ENCODE data around the gene CYFIP2.

Gene CYFIP2

DNA sequence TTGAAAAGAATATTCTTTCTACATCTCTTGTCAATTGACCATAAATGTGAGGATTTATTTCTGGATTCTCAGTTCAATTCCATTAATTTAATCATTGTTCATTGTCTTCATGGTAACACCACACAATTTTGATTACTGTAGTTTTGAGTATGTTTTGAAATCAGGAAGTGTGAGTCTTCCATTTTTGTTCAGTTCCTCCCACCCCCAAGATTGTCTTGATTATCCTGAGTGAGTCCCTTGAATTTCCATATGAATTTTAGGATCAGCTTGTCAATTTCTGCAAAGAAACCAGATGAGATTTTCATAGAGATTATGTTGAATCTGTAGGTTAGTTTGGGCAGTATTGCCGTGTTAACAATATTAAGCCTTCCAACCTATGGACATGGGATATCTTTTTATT is 9.5 kb downstream of the CYFIP2 start:
- no peak for ATAC-seq
- TF ChIP-seq ZC3H10 (CRISPR knock-in tag; IDR thresholded peaks at IDR 0.05) (no peak), SNAI2 (CRISPR knock-in tag; IDR thresholded peaks at IDR 0.05) (no peak), GLIS3 (CRISPR knock-in tag; IDR thresholded peaks at IDR 0.05) (no peak), RARB (CRISPR knock-in tag; IDR thresholded peaks at IDR 0.05) (no peak), TOX (CRISPR knock-in tag; IDR thresholded peaks at IDR 0.05; ENCODE audit: borderline replicate concordance) (no peak), POU6F1 (CRISPR knock-in tag; IDR thresholded peaks at IDR 0.05; ENCODE audit: borderline replicate concordance, low read depth) (no peak), ARNTL (CRISPR knock-in tag; IDR thresholded peaks at IDR 0.05; ENCODE audit: borderline replicate concordance, low read depth) (no peak), PPARA (CRISPR knock-in tag; IDR thresholded peaks at IDR 0.05; ENCODE audit: borderline replicate concordance) (no peak), TCF4 (CRISPR knock-in tag; IDR thresholded peaks at IDR 0.05; ENCODE audit: borderline replicate concordance) (no peak)

DNA sequence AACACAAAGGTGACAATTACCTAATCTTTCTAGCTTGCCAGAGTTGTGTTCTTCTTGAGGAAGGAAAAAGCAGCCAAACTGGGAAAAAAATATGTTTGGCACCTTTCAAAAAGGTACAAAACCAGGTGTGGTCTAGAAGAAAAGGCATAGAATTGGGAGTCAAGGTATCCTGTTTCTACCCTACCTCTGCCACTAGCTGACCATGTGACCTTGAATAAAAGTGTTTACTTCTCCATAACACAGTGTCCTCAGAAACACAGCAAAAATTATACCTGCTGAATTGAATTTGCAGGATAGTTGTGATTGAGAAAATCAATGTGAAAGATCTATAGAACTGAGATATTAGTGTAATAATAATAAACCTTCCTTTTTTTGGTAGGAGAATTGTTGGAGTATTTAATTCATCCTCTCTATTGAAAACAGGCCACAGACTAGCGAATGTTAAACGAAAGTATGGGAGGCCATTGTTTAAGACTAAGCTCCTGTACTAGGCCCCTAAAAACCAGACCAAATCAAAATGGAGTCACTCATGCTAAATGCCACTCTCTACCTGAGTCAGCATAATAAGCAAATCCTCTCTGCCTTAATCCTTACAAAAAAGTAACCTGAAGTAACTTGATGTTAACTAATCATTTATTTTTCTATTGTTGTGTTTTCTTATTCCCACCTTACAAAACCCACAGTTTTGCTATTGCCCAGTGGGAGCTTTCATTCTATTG is 12.6 kb downstream of the CYFIP2 start:
- no peak for ATAC-seq
- TF ChIP-seq PATZ1 (CRISPR knock-in tag; IDR thresholded peaks at IDR 0.05; ENCODE audit: borderline replicate concordance) (no peak), ZFP30 (CRISPR knock-in tag; IDR thresholded peaks at IDR 0.05) (no peak), ISL1 (CRISPR knock-in tag; IDR thresholded peaks at IDR 0.05) (0 out of 2 replicates have a peak, but pooled peaks have one; percentile 7), ZNF565 (CRISPR knock-in tag; conservative IDR thresholded peaks at IDR 0.05; ENCODE audit: low read depth) (no peak)

GRCh38 chr5:157279605-157280239 is 13.8 kb downstream of the CYFIP2 start:
- TF ChIP-seq ARNTL (CRISPR knock-in tag; IDR thresholded peaks at IDR 0.05; ENCODE audit: borderline replicate concordance, low read depth) (no peak), BACH2 (CRISPR knock-in tag; IDR thresholded peaks at IDR 0.05; ENCODE audit: borderline replicate concordance) (no peak), ZFP30 (CRISPR knock-in tag; IDR thresholded peaks at IDR 0.05) (no peak), PPARA (CRISPR knock-in tag; IDR thresholded peaks at IDR 0.05; ENCODE audit: borderline replicate concordance) (no peak), ESRRG (CRISPR knock-in tag; IDR thresholded peaks at IDR 0.05) (no peak), ZNF8 (CRISPR knock-in tag; IDR thresholded peaks at IDR 0.05) (no peak), CSDC2 (CRISPR knock-in tag; IDR thresholded peaks at IDR 0.05) (no peak), ZFP3 (CRISPR knock-in tag; IDR thresholded peaks at IDR 0.05) (no peak), TCF4 (CRISPR knock-in tag; IDR thresholded peaks at IDR 0.05; ENCODE audit: borderline replicate concordance) (no peak), GLIS3 (CRISPR knock-in tag; IDR thresholded peaks at IDR 0.05) (no peak), ZNF565 (CRISPR knock-in tag; conservative IDR thresholded peaks at IDR 0.05; ENCODE audit: low read depth) (no peak), CREB5 (CRISPR knock-in tag; IDR thresholded peaks at IDR 0.05; ENCODE audit: low read depth) (no peak)
- ATAC-seq, result no peak

DNA sequence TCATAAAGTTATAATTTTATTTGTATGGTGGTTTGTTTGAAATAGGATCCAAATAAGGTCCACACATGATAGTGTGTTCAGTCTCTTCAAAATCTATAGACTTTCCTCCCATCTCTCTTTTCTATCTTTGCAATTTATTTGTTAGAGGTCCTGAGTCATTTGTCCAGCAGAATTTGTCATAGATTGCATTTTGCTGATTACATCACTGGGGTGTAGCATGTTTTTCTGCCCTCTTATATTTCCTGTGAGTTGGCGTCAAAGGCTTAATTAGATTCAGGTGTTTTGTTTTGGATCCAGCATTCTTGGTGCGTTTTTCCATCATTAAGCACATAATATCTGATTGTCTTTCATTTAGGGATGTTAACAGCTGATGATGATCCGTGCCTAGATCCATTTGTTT is 15.0 kb downstream of the CYFIP2 start:
- ATAC-seq, result peak; percentile 50; the same call in 2 of the 3 replicates
- TF ChIP-seq ISL1 (CRISPR knock-in tag; IDR thresholded peaks at IDR 0.05), result no peak
- no peak for TF ChIP-seq CSDC2 (CRISPR knock-in tag; IDR thresholded peaks at IDR 0.05)
- TF ChIP-seq, protein P1, sequence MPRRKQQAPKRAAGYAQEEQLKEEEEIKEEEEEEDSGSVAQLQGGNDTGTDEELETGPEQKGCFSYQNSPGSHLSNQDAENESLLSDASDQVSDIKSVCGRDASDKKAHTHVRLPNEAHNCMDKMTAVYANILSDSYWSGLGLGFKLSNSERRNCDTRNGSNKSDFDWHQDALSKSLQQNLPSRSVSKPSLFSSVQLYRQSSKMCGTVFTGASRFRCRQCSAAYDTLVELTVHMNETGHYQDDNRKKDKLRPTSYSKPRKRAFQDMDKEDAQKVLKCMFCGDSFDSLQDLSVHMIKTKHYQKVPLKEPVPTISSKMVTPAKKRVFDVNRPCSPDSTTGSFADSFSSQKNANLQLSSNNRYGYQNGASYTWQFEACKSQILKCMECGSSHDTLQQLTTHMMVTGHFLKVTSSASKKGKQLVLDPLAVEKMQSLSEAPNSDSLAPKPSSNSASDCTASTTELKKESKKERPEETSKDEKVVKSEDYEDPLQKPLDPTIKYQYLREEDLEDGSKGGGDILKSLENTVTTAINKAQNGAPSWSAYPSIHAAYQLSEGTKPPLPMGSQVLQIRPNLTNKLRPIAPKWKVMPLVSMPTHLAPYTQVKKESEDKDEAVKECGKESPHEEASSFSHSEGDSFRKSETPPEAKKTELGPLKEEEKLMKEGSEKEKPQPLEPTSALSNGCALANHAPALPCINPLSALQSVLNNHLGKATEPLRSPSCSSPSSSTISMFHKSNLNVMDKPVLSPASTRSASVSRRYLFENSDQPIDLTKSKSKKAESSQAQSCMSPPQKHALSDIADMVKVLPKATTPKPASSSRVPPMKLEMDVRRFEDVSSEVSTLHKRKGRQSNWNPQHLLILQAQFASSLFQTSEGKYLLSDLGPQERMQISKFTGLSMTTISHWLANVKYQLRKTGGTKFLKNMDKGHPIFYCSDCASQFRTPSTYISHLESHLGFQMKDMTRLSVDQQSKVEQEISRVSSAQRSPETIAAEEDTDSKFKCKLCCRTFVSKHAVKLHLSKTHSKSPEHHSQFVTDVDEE (CRISPR knock-in tag; IDR thresholded peaks at IDR 0.05), result peak; percentile 77
- peak; percentile 58; the same call in 1 of the 2 replicates for TF ChIP-seq TCF4 (CRISPR knock-in tag; IDR thresholded peaks at IDR 0.05; ENCODE audit: borderline replicate concordance)

Data from SK-N-SH treated with all-trans-retinoic acid at 6 μM for 48 hours (cell line).